DND-41 (cell line): ENCODE data around the gene HIGD2A.

Experiments used
- ATAC-seq: fragments of 200-7000 bp; cut with Tn5 transposase; 3 replicates; pipeline ENCODE4 v1.9.1; 2021; ENCODE audit warnings: low read depth; ENCODE audit not compliant: insufficient read depth
- DNase-seq: peaks from one replicate; pipeline ENCODE4 v3.0.0-alpha.2; 2020
- H2AFZ ChIP-seq: 2 replicates; pipeline ENCODE4 v1.6.0; 2012; ENCODE audit warnings: low read depth, low read length
- H3K27ac ChIP-seq: 2 replicates; pipeline ENCODE4 v1.5.1; 2012; ENCODE audit warnings: low read length, inconsistent platforms
- H3K27me3 ChIP-seq: fragments of 200-600 bp; sonication (generic); 2 replicates; pipeline ENCODE4 v1.6.0; 2012; ENCODE audit warnings: low read length, mild to moderate bottlenecking, inconsistent platforms; ENCODE audit not compliant: insufficient read depth, poor library complexity
- H3K36me3 ChIP-seq: 2 replicates; pipeline ENCODE4 v1.5.1; 2012; ENCODE audit warnings: low read length, inconsistent platforms; ENCODE audit not compliant: insufficient read depth
- H3K4me1 ChIP-seq: 2 replicates; pipeline ENCODE4 v1.5.1; 2012; ENCODE audit warnings: mild to moderate bottlenecking, low read length; ENCODE audit not compliant: insufficient read depth
- H3K4me2 ChIP-seq: 2 replicates; pipeline ENCODE4 v1.6.0; 2012; ENCODE audit warnings: mild to moderate bottlenecking, moderate library complexity, low read length, inconsistent platforms; ENCODE audit not compliant: insufficient read depth
- H3K4me3 ChIP-seq, 2 experiments: fragments of 200-600 bp in 1 of 2; shearing (Covaris generic) in 1 of 2; 2 replicates each; pipeline ENCODE4 v1.5.1; 2012 to 2016; ENCODE audit warnings: inconsistent platforms in 2 of 2, low read length in 2 of 2, mild to moderate bottlenecking in 2 of 2, low read depth in 1 of 2, moderate library complexity in 1 of 2
- H3K79me2 ChIP-seq: 2 replicates; pipeline ENCODE4 v1.6.0; 2012; ENCODE audit warnings: low read length, inconsistent platforms; ENCODE audit not compliant: insufficient read depth
- H3K9ac ChIP-seq: 2 replicates; pipeline ENCODE4 v1.6.0; 2012; ENCODE audit warnings: low read depth, mild to moderate bottlenecking, inconsistent platforms, low read length, moderate library complexity
- H3K9me3 ChIP-seq: 2 replicates; pipeline ENCODE4 v1.5.1; 2012; ENCODE audit warnings: low read length, moderate library complexity, mild to moderate bottlenecking, inconsistent platforms; ENCODE audit not compliant: insufficient read depth, severe bottlenecking
- H4K20me1 ChIP-seq: 2 replicates; pipeline ENCODE4 v1.6.0; 2012; ENCODE audit warnings: low read length; ENCODE audit not compliant: insufficient read depth
- CTCF ChIP-seq: IDR thresholded peaks from 2 replicates; pipeline ENCODE4 v1.5.1; 2012; ENCODE audit warnings: borderline replicate concordance, low read length, moderate library complexity, mild to moderate bottlenecking; ENCODE audit not compliant: poor library complexity, severe bottlenecking; ENCODE audit errors: extremely low read depth
- EZH2 ChIP-seq: IDR thresholded peaks from 3 replicates; pipeline ENCODE4 v1.6.1; 2012; ENCODE audit warnings: borderline replicate concordance, low read depth, mild to moderate bottlenecking, moderate library complexity, low read length, inconsistent platforms; ENCODE audit not compliant: severe bottlenecking

The HIGD2A gene

GRCh38 chr5:176389135-176390123 lies 878 bp downstream of the HIGD2A start:
- DNase-seq (no peak), ATAC-seq (peak; percentile 59)
- Histone ChIP-seq H3K4me1 (peaks cover 33% of the 10 kb centered on the region), H3K79me2 (peaks cover 56% of the 10 kb centered on the region), H3K4me3 (peak overlapping the region; percentile 95 to 97), H3K9ac (peak overlapping the region; percentile 84), H3K36me3 (peaks cover 72% of the 10 kb centered on the region), H4K20me1 (peaks cover 29% of the 10 kb centered on the region), H3K4me2 (peak overlapping the region; percentile 92), H3K9me3 (no peaks in the 10 kb centered on the region), H3K27me3 (no peaks in the 10 kb centered on the region), H3K27ac (peak overlapping the region; percentile 89), H2AFZ (peak overlapping the region; percentile 83)
- no peak for TF ChIP-seq EZH2
- no peak for TF ChIP-seq CTCF

- Histone ChIP-seq H3K4me3 (no peak overlapping the region), H4K20me1 (peaks cover 11% of the 10 kb centered on the region; the same call in 1 of the 2 replicates), H3K36me3 (peaks cover 68% of the 10 kb centered on the region), H3K27ac (no peak overlapping the region), H3K9ac (no peak overlapping the region), H3K79me2 (peaks cover 36% of the 10 kb centered on the region), H3K4me1 (peaks cover 23% of the 10 kb centered on the region), H2AFZ (no peak overlapping the region), H3K27me3 (no peaks in the 10 kb centered on the region), H3K4me2 (no peak overlapping the region), H3K9me3 (no peaks in the 10 kb centered on the region)
- ATAC-seq: no peak
- DNase-seq: no peak
- TF ChIP-seq CTCF: no peak
- no peak for TF ChIP-seq EZH2
Measured at GRCh38 chr5:176391479-176391878, 2.9 kb downstream of the HIGD2A start.

GRCh38 chr5:176391999-176392398 lies 3.4 kb downstream of the HIGD2A start:
- no peak overlapping the region for H3K9ac ChIP-seq
- H4K20me1 ChIP-seq: 0 out of 2 replicates have a peak, but pooled peaks cover 7% of the 10 kb centered on the region
- H3K27ac ChIP-seq: no peak overlapping the region
- TF ChIP-seq EZH2 (no peak), CTCF (no peak)
- H3K4me3 ChIP-seq: no peak overlapping the region
- no peak for DNase-seq
- no peak overlapping the region for H2AFZ ChIP-seq
- no peaks in the 10 kb centered on the region for H3K27me3 ChIP-seq
- H3K9me3 ChIP-seq: no peaks in the 10 kb centered on the region
- no peak overlapping the region for H3K4me2 ChIP-seq
- no peak for ATAC-seq
- H3K79me2 ChIP-seq: peaks cover 31% of the 10 kb centered on the region
- peaks cover 68% of the 10 kb centered on the region for H3K36me3 ChIP-seq
- peaks cover 18% of the 10 kb centered on the region for H3K4me1 ChIP-seq
